ENCODE measurements around the gene SMARCA1.

The SMARCA1 gene

GRCh38 chrX:129461801-129462456 is 61.4 kb downstream of the SMARCA1 start:
- no peak for DNase-seq (ENCODE audit: low spot score)

GRCh38 chrX:129452523-129452922 is 70.8 kb downstream of the SMARCA1 start:
- no peak for DNase-seq (ENCODE audit: low spot score)

- DNase-seq (ENCODE audit: low spot score) = no peak
These were observed 73.2 kb downstream of the SMARCA1 start for GRCh38 chrX:129450123-129450522.

GRCh38 chrX:129449148-129449547 is 74.1 kb downstream of the SMARCA1 start:
- no peak for DNase-seq (ENCODE audit: low spot score)

- no peak for DNase-seq (ENCODE audit: low spot score)
These were observed 77.9 kb downstream of the SMARCA1 start for GRCh38 chrX:129445436-129445835.

- no peak for DNase-seq (ENCODE audit: low spot score)
These were observed 89.3 kb downstream of the SMARCA1 start for GRCh38 chrX:129433945-129434344.

GRCh38 chrX:129433461-129433860 is 89.8 kb downstream of the SMARCA1 start:
- no peak for DNase-seq (ENCODE audit: low spot score)

GRCh38 chrX:129427267-129427666 is 96.0 kb downstream of the SMARCA1 start:
- no peak for DNase-seq (ENCODE audit: low spot score)

GRCh38 chrX:129423191-129423590 is 100.1 kb downstream of the SMARCA1 start:
- no peak for DNase-seq (ENCODE audit: low spot score)

- DNase-seq (ENCODE audit: low spot score) = no peak
These were observed 118.7 kb downstream of the SMARCA1 start for GRCh38 chrX:129404670-129405008.

GRCh38 chrX:129403974-129404669 is 119.2 kb downstream of the SMARCA1 start:
- DNase-seq (ENCODE audit: low spot score) = no peak
